Esophagus muscularis mucosa (tissue), 3 donors: ENCODE measurements around the gene TM4SF5.

Experiments
- CTCF ChIP-seq, 3 experiments: fragments of 200-600 bp in 2 of 3; fragments of 450-650 bp in 1 of 3; sonication (generic) in 2 of 3; IDR thresholded peaks; one replicate each; pipeline ENCODE4 v1.5.1; 2017 to 2019; ENCODE audit warnings: antibody characterized with exemption in 3 of 3, mild to moderate bottlenecking in 2 of 3, moderate library complexity in 1 of 3
- POLR2A ChIP-seq: fragments of 450-650 bp; IDR thresholded peaks from one replicate; pipeline ENCODE4 v1.6.1; 2017; ENCODE audit warnings: antibody characterized with exemption, moderate library complexity, mild to moderate bottlenecking, low read depth

GRCh38 chr17:4753392-4753791 is 18.3 kb upstream of the TM4SF5 start:
- TF ChIP-seq CTCF (IDR thresholded peaks at IDR 0.05) (no peak), POLR2A (no peak)
